SU-DHL-6 (cell line): ENCODE results near the gene KRTAP13-1.

Experiments
- H2AFZ ChIP-seq: fragments of 200-600 bp; sonication (generic); 2 replicates; pipeline ENCODE4 v1.6.1; 2014; ENCODE audit warnings: low read depth, mild to moderate bottlenecking, moderate library complexity, mixed read lengths, antibody characterized with exemption, low read length; ENCODE audit not compliant: severe bottlenecking
- H3F3A ChIP-seq: fragments of 200-600 bp; shearing (Covaris generic); 2 replicates; pipeline ENCODE4 v1.6.0; 2016; ENCODE audit warnings: antibody characterized with exemption, mild to moderate bottlenecking; ENCODE audit not compliant: insufficient read depth
- H3K27ac ChIP-seq: fragments of 200-600 bp; sonication (generic); 2 replicates; pipeline ENCODE4 v1.5.1; 2016; ENCODE audit warnings: low read depth, mild to moderate bottlenecking, low read length, moderate library complexity, mixed read lengths
- H3K27me3 ChIP-seq: fragments of 200-600 bp; sonication (generic), shearing (Covaris generic); 2 replicates; pipeline ENCODE4 v1.6.0; 2014; ENCODE audit warnings: mild to moderate bottlenecking, low read length
- H3K36me3 ChIP-seq: fragments of 200-600 bp; sonication (generic); 2 replicates; pipeline ENCODE4 v1.6.1; 2014; ENCODE audit warnings: mild to moderate bottlenecking, low read length, mixed read lengths
- H3K4me2 ChIP-seq: fragments of 300-600, 200-600 bp; shearing (Covaris generic), sonication (generic); 2 replicates; pipeline ENCODE4 v1.6.0; 2014; ENCODE audit warnings: low read length, low read depth, mild to moderate bottlenecking; ENCODE audit not compliant: poor library complexity, severe bottlenecking
- H3K4me3 ChIP-seq: fragments of 200-600 bp; sonication (generic); 2 replicates; pipeline ENCODE4 v1.5.1; 2014; ENCODE audit warnings: antibody characterized with exemption, low read length, mild to moderate bottlenecking, mixed read lengths; ENCODE audit not compliant: insufficient read depth, poor library complexity, severe bottlenecking
- H3K79me2 ChIP-seq: fragments of 200-600 bp; sonication (generic); 2 replicates; pipeline ENCODE4 v1.6.1; 2014; ENCODE audit warnings: mild to moderate bottlenecking, low read length, moderate library complexity; ENCODE audit not compliant: insufficient read depth
- H3K9ac ChIP-seq: fragments of 200-600 bp; sonication (generic); 2 replicates; pipeline ENCODE4 v1.7.0; 2014; ENCODE audit warnings: mild to moderate bottlenecking, low read length
- H3K9me2 ChIP-seq: fragments of 200-600 bp; sonication (generic); replicated peaks from 2 replicates; pipeline ENCODE4 v1.6.1; 2014; ENCODE audit warnings: low read length; ENCODE audit not compliant: insufficient read depth
- H3K9me3 ChIP-seq: fragments of 200-600 bp; sonication (generic); 2 replicates; pipeline ENCODE4 v1.6.1; 2014; ENCODE audit warnings: low read length, mixed read lengths; ENCODE audit not compliant: insufficient read depth
- H4K20me1 ChIP-seq: fragments of 200-600 bp; sonication (generic); 2 replicates; pipeline ENCODE4 v1.6.1; 2014; ENCODE audit warnings: low read depth, mild to moderate bottlenecking, antibody characterized with exemption, low read length, moderate library complexity, mixed read lengths
- EZH2phosphoT487 ChIP-seq: fragments of 200-600 bp; sonication (generic), shearing (Covaris generic); conservative IDR thresholded peaks from 2 replicates; pipeline ENCODE4 v1.6.1; 2018; ENCODE audit warnings: mild to moderate bottlenecking, antibody characterized with exemption, low read length, moderate library complexity, mixed read lengths
- TF ChIP-seq, protein P1 (sequence below): fragments of 200-600 bp; sonication (generic); IDR thresholded peaks from one replicate; pipeline ENCODE4 v1.5.1; 2017; ENCODE audit warnings: antibody characterized with exemption, mild to moderate bottlenecking, low read length, moderate library complexity; ENCODE audit not compliant: insufficient read depth, poor library complexity, severe bottlenecking

The KRTAP13-1 gene

DNA sequence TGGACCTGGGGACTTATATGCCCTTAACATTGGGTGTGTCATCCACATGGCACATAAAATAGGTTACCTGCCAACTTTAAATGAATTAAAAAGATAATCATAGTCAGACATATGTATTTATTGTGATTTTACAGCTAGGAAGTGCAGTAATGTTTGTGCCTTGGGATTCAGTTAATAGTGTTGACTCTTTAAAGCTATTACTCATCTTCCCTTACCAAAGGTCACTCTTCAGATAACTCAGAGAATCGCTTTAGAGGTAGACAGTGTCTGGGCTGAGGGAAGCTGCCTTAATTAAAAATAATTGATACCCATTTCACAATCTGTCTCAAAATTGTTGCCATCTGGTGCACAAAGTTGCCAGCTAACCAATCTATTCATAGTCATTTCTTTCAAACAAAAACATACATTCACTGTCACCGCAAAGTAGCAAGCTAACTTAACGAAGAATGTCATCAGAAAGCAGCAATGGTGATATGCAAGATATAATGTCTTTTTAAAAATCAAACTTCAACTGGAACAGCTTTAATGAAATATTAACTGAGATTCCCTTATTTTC lies 41.3 kb downstream of the KRTAP13-1 start:
- no peak overlapping the region for H2AFZ ChIP-seq
- H3K27me3 ChIP-seq, result no peaks in the 10 kb centered on the region

DNA sequence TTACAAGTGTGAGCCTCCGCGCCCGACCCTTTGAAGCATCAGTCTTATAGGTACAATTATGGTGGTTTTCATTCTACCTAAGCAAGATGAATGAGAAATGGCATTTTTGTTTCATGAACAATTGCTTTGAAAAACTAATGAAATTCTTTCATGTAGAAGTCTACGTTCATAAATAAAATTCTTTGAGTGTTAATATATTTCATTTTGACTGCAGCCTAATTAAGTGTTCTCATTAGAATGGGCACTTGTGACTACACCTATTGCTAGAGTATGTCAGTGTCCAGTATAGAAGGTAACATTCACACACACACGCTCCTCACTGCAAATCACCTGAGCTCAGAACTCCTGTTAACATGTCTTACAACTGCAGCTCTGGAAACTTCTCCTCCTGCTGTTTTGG lies 44.1 kb downstream of the KRTAP13-1 start, which contains the start of gene KRTAP15-1:
TSS of gene KRTAP15-1 (plus strand) at position 301 of the 400 bp plus-strand sequence. CDS start at position 354, 53 bp downstream.
- H3K4me3 ChIP-seq, result no peak within 1 kb of the TSS
- no peak within 1 kb of the TSS for H2AFZ ChIP-seq
- H3K79me2 ChIP-seq, result no peaks in the 10 kb centered on the region
- no peaks in the 10 kb centered on the region for H3K9me2 ChIP-seq
- H3K4me2 ChIP-seq, result no peak within 1 kb of the TSS
- H4K20me1 ChIP-seq, result no peaks in the 10 kb centered on the region
- H3K27ac ChIP-seq, result no peak within 1 kb of the TSS
- H3F3A ChIP-seq, result no peaks in the 10 kb centered on the region
- TF ChIP-seq, protein P1, sequence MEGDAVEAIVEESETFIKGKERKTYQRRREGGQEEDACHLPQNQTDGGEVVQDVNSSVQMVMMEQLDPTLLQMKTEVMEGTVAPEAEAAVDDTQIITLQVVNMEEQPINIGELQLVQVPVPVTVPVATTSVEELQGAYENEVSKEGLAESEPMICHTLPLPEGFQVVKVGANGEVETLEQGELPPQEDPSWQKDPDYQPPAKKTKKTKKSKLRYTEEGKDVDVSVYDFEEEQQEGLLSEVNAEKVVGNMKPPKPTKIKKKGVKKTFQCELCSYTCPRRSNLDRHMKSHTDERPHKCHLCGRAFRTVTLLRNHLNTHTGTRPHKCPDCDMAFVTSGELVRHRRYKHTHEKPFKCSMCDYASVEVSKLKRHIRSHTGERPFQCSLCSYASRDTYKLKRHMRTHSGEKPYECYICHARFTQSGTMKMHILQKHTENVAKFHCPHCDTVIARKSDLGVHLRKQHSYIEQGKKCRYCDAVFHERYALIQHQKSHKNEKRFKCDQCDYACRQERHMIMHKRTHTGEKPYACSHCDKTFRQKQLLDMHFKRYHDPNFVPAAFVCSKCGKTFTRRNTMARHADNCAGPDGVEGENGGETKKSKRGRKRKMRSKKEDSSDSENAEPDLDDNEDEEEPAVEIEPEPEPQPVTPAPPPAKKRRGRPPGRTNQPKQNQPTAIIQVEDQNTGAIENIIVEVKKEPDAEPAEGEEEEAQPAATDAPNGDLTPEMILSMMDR, result no peak
- TF ChIP-seq EZH2phosphoT487, result no peak
- H3K9me3 ChIP-seq, result 0 out of 2 replicates have a peak, but pooled peaks cover 6% of the 10 kb centered on the region
- no peak within 1 kb of the TSS for H3K9ac ChIP-seq
- H3K36me3 ChIP-seq, result no peaks in the 10 kb centered on the region
- H3K27me3 ChIP-seq, result no peaks in the 10 kb centered on the region

More for the DNA sequence above, 41.3 kb downstream of the KRTAP13-1 start:
- Histone ChIP-seq H3K36me3 (no peaks in the 10 kb centered on the region), H3F3A (no peaks in the 10 kb centered on the region), H3K9me3 (0 out of 2 replicates have a peak, but pooled peaks cover 6% of the 10 kb centered on the region), H3K4me2 (no peak overlapping the region), H3K4me3 (no peak overlapping the region), H3K9me2 (no peaks in the 10 kb centered on the region), H4K20me1 (no peaks in the 10 kb centered on the region), H3K9ac (no peak overlapping the region), H3K27ac (no peak overlapping the region), H3K79me2 (no peaks in the 10 kb centered on the region)
- TF ChIP-seq, protein P1, result no peak
- no peak for TF ChIP-seq EZH2phosphoT487

DNA sequence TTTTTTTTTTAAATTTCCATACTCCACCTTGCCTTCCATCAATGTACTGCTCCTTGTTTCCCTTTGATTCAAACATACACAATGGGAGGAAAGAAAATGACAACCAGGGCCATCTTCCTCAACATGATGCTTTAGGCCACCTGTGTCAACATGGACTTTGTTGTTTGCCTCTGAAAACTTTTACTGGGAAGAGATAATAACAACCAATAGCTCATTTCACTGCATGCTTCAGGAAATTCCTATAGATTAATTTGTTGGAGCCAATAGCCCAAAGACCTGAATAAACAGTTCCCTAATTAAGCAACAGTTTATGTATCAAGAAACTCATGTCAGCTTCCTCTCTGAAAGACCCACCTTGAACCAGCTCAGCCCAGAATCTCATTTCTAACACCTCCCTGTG lies 47.4 kb downstream of the KRTAP13-1 start:
- no peaks in the 10 kb centered on the region for H4K20me1 ChIP-seq
- 0 out of 2 replicates have a peak, but pooled peaks cover 6% of the 10 kb centered on the region for H3K9me3 ChIP-seq
- no peak overlapping the region for H3K4me3 ChIP-seq
- no peak overlapping the region for H3K27ac ChIP-seq
- H3K79me2 ChIP-seq, result no peaks in the 10 kb centered on the region
- H3K9me2 ChIP-seq, result no peaks in the 10 kb centered on the region
- no peak overlapping the region for H3K4me2 ChIP-seq
- no peaks in the 10 kb centered on the region for H3F3A ChIP-seq
- no peak overlapping the region for H3K9ac ChIP-seq
- TF ChIP-seq, protein P1, result no peak
- no peak for TF ChIP-seq EZH2phosphoT487
- no peaks in the 10 kb centered on the region for H3K36me3 ChIP-seq
- H3K27me3 ChIP-seq, result no peaks in the 10 kb centered on the region
- no peak overlapping the region for H2AFZ ChIP-seq
